ENCODE measurements around the gene SLC4A7.
A peak's percentile ranks its signal among the peaks of the same experiment; 100 is the strongest.
"Not testable (repeated sequence)": the region's sequence is repeated elsewhere in the genome, so short reads cannot be mapped to it uniquely, and the experiment has no call there.

SLC4A7 gene

DNA sequence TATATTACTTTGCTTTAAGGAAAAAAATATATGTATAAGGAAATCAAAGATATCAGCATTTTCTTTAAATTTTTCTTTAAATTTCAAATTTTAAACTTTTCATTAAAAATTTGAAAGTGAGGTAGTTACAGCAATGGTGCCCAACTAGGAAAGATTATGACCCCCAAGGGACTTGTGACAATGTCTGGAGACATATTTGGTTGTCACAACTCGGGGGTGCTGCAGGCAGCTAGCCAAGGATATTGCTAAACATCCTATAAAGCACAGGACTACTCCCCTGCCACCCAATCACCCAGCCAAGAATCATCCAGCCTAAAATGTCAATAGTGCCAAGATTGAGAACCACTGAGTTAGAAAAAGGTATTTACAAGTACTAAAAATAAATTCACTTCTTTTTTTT, 57.3 kb downstream of the SLC4A7 start:
- DNase-seq: no peak

DNA sequence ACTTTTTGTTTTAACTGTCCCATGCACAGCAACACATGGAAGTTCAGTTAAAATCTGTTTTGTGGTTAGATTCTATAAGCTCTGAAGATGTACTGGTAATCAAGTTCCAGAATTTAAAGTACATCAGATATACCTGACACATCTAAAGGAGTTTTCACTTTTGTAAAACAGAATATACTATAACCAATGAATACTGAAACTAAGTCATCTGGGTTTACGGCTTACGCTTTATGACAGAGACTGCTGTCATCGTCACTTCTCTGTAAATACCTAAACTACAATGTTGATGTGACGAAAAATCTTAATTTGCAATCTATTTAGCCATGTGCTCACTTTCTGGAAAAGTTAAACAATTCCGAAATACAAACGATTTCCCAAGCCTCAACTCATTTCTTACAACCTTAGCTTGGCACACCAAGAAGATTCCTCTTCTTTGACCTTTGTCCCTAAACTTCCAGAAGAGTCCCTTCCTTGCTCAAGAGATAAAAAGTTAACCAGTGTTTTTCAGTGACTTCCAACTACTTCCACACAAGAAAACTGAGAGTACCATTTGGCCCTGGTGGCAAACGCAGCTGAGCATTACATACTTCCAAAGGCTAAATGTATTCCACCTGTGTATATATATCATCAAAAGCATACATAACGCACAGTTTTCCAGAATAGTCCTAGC, 58.2 kb downstream of the SLC4A7 start:
- DNase-seq: no peak

DNA sequence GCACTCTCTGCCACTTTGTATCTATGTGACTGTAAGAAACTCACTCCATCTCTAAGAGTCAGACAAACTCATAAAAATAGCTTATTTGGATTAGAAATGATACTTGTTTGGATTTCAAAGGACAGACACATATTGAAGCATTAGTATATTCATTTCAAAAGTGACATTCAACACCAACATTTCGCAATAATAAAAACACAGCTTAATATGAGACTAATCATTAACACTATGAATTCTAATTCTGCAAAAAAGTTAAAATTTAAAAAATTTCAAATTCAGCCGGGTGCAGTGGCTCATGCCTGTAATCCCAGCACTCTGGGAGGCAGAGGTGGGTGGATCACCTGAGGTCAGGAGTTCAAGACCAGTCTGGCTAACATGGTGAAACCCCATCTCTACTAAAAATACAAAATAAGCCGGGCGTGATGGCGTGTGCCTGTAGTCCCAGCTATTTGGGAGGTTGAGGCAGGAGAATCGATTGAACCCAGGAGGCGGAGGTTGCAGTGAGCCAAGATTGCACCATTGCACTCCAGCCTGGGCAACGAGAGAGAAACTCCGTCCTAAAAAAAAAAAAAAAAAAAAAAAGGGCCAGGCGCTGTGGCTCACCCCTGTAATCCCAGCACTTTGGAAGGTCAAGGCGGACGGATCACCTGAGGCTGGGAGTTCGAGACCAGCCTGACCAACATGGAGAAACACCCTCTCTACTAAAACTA, 59.2 kb downstream of the SLC4A7 start:
- DNase-seq: not testable (repeated sequence)

DNA sequence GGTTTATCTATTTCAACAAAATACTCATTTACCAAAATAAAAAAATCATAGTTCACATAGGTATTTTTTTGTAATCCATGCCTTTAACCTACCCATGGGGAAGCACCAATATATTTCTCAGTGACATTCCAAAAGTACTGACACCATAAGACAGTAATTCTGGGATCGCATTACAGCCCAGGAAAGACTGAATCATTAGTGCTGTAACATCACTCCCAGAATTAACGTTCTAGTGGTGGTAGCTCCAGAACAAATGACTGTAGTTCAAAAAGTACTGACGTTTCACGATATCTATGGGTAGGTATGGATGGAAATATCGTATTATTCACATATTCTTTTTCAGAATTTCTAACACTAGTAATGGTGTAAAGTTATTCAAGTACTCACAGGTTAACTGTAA, 60.7 kb downstream of the SLC4A7 start:
- no peak for DNase-seq

DNA sequence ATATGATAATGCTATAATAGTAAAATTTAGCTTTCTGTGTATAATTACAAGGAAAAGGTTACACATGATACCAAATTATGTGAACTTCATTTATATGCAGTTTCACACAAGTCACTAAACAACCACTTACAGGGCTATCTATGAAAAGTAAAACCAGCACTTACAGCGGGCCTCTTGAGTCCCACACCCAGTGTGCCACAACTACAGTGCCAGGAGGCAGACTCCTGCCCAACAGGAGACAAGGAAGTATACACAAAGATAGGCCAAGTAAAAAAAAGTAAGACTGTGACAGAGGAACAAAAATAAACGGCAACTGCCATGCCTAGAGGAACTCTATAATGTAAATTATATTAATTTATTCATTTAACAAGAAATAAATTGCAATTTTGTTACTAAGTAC, 61.6 kb downstream of the SLC4A7 start:
- DNase-seq: no peak

DNA sequence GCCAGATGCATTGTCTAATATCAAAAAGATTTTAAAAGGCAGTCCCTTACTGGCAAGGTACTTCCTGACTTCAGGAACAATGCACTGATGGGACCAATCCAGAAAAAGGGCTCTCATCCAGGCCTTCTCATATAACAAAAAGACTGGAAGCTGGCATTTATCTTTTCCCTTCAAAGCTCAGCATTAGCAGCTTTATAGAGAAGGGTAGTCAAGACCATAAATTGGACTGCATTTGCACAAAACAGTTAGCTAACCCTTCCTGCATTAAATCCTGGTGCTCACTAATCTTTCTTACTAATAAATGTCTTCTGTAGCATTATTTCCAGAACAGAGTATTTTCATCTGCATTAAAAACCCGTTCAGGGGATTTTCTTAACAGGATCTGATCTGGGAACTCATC, 69.0 kb downstream of the SLC4A7 start:
- no peak for DNase-seq

DNA sequence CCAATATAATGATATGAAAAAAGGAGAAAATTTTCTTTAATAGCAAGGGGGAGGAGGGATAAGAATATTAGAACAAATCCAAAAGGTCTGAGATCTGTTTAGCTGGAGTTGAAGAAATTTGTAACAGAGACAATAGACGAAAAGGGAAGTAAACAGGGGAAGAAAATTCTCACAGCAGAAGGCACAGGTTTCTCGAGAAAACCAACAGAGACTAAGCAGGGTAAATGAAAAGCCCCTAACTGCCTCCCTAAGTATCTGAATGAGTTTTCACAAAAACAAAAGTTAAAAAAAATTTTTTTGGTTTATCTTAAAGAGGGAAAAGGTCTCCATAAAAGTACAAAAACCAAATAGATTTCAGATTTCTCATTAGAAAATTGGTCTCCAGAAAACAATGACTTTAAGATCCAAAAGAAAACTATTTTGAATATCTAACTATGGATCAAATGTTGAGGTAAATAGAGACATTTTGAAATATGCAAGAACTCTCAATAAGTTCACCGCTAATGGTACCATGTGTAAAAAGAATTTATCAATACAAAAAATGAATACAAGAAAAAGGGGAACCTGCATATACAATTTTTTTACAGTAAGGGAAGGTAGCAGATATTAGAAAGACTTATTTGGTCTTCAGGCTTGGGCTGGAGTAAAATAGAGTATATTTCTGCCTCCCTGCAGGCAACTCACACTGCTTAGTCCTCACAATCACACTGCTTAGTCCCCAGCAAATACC, 91.1 kb downstream of the SLC4A7 start:
- DNase-seq: no peak

DNA sequence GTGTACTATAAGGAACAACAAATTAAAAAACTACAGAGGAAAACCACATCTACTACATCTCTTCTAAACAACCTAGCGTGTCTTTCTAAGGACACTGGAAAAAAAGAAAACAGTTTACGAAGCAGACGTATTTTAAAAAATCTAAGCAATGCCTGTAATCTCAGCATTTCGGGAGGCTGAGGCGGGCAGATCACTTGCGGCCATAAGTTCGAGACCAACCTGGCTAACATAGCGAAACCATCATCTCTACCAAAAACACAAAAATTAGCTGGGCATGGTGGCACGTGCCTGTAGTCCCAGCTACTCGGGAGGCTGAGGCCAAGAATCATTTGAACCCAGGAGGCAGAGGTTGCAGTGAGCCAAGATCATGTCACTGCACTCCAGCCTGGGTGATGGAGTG, 91.8 kb downstream of the SLC4A7 start:
- not testable (repeated sequence) for DNase-seq

DNA sequence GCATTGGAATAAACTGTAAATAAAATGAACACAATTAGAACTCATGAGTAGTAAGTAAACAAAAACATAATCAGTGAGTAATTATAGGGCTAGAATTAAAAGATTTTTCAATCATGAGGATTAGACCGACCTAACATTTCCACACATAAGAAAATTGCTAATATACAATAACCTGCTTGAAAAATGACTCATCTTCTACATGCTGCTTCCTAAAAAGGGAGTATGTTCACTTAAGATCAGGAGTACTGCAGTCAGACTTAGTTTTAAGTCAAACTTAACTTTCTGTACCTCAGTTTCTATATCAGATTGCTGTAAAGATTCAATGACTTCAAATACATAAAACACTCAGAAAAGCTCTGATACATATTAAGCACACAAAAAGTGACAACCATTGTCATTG, 92.4 kb downstream of the SLC4A7 start:
- DNase-seq: no peak

DNA sequence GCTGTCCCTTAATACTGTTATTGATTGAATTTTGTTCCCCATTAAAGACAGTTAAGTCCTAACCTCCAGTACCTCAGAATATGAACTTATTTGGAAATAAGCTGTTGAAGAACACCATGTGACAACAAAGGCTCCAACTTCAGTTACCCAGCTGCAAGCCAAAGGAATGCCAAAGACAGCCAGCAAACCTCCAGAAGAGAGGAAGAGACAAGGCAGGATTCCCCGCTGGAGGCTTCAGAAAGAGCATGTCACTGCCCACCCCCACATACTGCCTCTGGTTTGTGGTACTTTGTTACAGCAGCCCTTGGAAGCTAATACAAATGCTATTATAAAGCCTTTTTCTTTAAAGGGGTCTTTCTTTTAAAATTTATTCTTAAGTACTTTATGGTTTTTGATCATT, 96.6 kb downstream of the SLC4A7 start:
- no peak for DNase-seq

DNA sequence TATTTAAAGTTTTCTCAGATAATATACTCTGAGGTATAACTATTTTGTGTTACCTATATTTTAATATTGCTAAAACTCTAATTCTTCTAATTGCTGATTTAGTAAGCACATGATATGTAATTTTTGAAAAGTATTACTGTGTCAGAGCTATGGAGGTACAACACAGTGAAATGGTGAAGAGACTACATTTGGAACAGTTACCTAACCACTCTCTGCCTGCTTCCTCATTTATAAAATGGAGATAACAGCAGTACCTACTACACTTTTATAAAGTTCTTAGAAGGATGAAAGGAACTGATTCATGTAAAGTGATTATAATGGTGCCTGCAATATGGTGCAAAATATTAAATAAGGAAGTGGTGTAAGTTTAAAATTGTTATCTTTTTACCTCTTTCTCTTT, 98.7 kb downstream of the SLC4A7 start:
- DNase-seq: no peak

DNA sequence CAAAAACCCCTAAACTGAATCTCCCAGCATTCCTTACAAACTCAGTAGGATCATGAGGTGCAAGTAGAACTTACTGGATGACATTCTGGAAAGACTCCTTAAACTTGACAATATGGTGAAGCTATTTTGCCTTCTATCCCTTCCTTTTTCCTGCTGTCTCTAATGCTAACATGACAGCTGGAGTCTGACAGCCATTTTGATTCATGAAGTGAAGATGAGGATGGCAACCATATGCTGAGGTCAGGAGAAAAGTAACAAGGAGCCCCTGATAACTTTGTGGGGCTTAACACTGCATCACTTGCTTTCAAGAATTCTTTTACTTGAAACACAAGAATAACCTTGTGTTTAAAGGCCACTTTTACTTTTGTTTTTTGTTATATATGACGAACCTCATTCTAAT, 100.0 kb downstream of the SLC4A7 start:
- DNase-seq: no peak

DNA sequence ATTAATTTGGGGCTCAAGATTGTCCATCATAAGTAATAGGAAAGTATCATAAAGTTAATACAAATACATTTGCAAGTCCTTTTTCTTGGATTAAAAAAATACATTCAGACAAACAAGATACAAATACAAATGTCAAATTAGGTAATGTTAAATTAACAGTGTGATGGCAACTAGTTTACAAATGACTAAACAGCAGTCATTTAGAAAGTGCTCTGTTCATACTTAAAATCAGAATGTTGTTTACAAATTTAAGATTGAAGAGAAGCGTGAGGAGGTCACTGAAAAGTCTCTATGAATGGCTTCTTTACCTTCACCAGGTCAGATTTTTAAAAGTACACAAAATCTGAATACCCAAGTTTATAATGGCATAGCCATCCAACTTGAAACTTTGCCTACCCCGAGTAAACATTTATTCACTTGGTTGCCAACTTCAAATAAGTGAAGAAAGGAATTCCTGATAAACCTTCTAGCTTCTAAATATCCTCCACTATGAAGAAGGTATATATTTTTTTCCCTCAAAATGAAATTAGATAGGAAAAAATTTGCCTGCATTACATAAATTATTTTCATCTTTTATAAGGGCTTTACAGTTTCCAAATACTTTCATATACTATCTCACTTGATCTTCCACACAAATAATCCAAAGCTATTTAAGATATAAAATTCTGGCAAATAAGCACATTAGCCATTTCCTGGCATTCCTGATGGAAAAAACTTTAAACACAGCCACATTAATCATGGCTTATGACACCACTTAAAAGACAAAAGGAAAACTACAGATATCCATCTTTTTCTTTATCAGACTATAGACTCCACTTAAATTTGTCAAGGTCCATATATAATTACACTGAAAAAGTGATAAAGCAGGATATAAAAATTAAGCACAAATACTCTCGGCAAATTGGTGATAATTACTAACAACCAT, 103.5 kb downstream of the SLC4A7 start:
- DNase-seq: no peak

DNA sequence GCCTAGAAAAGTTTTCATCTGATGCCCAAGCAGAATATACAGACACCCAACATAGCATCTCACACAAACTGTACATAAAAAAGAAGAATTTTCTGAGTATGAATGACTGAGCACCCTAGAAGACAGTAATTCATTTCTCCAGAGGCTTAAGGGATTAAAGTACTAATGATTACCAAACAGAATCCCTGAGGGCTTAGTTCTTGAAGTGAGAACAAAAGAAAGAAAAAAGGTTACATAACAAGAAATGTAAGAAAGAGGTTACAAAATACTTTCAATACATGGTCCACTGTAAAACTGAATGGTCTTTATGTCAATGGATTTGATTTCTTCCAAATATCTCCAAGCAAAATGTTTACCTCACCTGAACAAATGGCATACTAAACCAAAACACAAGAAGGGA, 105.9 kb downstream of the SLC4A7 start:
- DNase-seq: no peak

DNA sequence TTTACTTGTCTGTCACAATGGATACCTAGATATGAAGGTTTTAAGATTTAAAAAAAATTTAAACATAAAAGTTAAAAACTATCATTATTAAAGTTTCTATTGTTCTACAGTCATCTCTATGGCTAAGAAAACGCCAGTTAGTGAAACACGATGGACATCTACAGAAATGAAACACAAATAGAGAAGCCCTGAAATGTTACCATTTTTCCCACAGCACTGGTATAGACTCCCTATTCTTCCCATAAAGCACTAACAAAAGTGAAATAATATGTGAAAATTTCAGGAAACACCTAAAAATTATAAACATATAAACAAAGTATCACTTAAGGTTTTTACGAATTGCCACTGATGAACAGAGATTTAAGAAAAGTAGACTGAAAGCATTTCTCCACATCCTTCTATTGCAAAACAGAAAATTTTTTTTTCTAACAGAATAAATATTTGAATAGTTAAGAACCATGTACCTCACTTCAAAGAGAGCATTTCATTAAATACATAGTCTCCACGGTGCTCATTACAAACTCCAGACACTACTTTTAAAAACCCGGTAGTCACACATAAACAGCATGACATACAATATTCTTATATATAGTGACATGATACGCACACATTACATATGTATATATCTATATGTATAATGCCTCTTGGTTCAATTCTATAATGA, 107.9 kb downstream of the SLC4A7 start:
- DNase-seq: no peak

DNA sequence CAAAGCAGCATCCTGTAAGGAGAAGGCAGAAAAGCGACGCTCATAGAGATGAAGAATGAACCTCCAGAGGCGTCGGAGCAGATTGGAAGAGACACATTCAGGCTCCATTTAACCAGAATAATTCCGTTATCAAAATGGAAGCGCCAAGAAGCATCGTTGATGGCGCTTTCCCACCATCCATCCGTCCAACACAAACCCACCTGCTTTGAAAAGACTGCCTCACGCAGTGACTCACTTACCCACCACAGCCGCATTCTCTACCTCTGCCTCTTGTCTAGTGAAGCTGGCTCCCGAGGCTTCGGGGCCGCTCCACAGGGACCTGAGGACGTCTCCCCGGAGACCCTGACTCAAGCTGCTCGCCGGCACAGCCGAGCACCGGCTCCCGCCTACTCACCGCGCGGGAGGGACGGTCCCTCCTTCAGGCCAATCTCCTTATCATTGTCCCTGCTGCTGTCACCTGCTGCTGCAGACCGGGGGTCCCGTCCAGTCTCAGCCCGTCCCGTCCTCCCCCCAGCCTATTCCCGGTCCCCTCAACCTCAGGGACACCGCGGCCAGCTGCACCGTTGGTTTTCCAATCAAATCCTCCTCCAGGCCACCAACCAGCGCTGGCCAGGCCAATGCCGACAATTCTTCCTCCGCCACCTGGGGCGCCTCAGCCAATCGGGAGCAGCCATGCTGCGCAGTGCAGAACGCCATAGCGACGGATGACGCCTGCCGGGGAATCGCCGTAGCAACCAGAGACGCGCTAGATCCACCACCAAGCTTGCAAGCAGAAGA, 115.2 kb downstream of the SLC4A7 start, which contains the start of gene NEK10:
TSS of gene NEK10 (minus strand) at position 553 of the 777 bp plus-strand sequence. CDS start 16,501 bp downstream, outside the sequence.
- peak; percentile 30 for DNase-seq

DNA sequence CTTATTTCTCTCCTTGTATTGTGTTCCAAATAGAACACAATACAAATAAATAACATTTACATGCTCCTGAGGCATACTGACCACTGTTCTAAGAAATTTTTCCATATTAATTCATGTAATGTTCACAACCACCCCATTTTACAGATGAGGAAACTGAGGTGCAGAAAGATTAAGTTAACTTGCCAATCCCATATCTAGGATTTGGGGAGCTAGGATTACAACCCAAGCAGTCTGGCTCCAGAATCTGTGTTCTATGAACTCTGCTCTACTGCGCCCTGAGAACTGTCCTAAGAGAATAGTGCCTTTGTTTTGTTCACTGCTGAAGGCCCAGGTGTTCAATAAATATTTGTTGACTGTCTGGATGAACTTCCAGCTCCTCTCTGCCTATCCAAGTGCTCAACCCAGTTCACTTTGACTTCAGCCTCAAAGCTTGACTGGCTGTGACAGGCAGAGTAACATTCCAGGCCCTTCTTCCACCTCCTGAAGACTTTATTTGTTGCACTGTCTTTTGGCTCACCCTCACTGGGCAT, 118.1 kb downstream of the SLC4A7 start:
- no peak for DNase-seq

DNA sequence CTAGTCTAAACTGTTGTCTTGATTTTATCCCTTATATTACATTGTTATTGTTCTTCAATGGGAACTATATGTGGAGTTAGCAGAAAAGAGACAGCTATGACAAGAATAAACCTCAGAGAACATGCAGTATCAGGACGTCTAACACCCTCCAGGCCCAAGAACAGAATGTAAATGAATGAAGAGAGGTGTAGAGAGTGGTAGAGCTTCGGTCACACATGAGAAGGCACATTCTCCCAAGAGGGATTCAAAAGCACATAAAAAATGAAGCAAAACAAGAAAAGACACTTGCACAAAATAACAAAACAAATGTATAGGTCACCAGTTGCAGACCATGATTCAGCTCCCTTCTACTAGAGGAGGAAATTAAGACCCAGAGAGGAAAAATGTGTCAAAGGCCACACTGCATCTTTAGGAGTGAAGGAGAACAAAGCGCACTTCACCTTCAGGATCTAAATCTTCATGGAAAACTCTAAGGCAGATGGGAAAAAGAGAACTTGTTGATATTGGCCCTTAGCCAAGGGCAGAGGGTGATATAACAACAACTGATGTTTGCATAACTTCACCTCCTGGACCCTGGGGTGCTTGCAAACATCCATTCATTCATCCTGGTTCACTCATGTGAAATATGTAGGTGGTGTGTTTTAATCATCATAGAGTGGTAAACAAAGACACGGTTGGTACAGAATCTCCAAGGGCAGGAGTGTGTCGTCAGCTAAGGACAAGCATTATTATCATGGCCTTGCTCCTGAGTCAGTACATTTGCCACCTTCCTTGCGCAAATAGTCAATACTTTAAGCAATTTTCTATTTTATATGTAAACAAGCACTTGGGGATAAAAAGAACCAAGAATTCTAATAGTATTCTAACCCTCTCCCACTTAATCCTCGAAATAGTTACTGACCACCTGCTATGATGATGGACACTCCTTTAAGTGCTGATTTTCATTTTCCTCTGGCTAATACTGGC, 123.8 kb downstream of the SLC4A7 start:
- no peak for DNase-seq

DNA sequence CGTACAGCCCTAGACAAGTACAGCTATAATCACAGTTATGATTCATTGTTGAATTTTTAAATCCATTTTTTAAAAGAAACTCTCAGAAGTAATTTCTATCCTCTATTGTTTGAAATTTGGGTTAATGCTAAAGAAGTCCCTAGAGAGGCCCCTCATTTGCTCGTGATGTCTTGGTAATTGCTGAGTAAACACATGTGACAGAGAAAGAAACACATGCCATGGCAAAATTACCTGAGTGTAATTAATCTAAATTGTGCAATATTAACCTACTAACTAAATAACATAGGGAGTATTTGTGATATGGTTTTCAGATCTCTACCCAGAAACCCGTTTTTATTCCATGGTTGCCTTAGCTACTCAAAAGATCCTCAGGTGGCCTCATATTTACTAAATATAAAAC, 125.8 kb downstream of the SLC4A7 start:
- DNase-seq: no peak

DNA sequence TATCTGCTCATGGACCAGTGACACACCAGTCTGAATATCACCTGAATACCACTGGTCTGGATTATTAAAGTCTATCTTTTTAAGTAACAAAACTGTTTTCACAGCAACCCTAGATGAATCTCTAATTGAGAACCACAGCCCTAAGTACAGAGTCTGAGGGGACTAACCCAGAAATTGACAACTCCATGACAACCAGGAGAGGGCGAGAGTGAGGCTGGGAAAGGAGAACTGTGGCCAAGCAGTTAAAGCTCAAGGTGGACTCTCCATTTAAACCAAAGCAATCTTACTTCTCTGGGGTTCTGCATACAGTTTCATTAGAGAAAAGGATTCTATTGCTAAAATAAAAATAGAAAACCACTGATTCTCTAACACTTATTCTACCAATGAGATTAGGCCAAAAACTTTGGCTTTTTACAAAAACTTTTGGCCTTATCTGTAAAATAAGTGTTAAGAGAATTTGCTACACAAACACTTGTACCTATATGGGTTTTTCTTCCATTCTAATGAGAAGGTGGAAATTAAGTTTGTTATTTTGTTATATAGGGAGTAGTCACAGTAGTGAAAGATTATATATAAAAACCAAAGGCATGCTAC, 126.4 kb downstream of the SLC4A7 start:
- no peak for DNase-seq
